GM21576 (cell line): ENCODE measurements around the gene VPS25.
"Not testable (repeated sequence)": the region's sequence is repeated elsewhere in the genome, so short reads cannot be mapped to it uniquely, and the experiment has no call there.

Experiments
- ATAC-seq: cut with Tn5 transposase; IDR thresholded peaks from one replicate; pipeline ENCODE4 v1.9.1; 2021; ENCODE audit warnings: mild to moderate bottlenecking, moderate library complexity; ENCODE audit not compliant: unreplicated experiment

Gene VPS25

DNA sequence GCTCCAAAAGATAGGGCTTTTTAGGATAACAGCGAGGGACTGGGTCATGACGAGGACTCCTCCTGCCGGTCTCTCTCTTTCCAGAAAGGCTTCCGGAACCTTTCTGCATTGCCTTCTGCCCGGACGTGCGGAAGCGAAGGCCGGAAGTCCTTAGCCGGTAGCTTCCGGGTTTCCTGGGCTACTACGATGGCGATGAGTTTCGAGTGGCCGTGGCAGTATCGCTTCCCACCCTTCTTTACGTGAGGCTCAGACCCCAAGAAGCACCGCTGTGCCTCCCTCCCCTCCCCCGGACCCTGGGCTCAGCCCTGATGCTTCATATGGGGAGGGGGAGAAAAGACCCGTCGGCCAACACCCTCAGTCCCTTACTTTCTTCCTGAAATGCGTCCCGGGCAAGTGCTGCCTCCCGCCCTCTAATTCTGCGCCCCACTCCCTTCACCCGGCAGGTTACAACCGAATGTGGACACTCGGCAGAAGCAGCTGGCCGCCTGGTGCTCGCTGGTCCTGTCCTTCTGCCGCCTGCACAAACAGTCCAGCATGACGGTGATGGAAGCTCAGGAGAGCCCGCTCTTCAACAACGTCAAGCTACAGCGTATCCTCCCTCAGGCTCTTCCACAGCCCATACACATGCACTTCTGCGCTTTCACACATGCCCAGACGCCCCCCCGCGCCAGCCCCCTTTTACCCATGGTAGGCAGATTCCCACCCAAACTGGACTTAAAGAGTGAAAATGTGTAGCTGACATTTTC is at the start of gene VPS25:
TSS of gene VPS25 (plus strand) at position 160 of the 746 bp plus-strand sequence. CDS start at position 187, 27 bp downstream.
- ATAC-seq, result no peak

DNA sequence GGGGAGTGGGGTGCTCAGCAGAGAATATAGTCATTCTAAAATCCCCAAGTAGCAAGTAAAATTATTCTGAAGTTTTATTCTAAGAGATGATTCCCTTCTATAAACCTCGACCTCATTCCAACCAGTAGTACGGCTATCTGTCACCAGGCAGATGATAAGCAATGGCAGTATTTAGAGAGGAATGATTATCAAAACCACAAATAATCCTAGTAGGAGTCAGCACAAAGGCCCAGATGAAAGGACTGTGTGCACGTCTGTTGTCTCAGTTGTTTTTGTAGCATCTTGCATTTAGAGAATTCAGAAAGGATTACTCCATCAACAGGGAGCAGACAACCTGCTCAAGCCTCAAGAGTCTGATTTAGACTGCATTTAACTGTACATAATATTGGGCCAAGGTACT is 49.6 kb upstream of the VPS25 start:
- no peak for ATAC-seq

DNA sequence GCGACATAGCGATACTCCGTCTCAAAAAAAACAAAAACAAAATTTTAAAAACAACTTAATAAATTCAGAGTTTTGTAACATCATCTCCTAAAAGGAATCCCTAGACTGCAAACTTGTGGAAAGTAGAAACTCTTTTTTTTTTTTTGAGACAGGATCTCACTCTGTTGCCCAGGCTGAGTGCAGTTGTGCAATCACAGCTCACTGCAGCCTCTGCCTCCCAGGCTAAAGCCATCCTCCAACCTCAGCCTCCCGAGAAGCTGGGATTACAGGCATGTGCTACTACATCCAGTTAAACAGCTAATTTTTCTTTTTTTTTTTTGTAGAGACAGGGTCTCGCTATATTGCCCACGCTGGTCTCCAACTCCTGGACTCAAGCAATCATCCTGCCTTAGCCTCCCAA is 48.1 kb upstream of the VPS25 start:
- no peak for ATAC-seq

DNA sequence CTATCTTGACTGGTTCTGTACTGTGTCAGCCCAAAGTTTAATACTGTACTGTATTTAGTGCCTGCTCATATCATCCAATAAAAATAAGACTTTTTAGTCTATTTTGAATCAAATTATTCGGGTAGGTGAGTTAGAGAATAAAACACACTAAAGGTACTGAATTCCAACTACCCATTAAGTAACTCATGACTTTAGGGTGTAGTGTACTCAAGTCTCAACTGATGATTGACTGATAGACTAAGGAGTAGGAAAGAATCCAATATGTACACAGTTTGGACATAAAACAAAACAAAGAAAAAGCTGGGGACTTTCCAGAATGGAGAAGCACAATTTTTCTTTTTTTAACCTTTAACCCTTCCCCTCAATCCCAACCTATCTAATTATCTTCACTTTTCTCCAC is 32.5 kb upstream of the VPS25 start:
- no peak for ATAC-seq

DNA sequence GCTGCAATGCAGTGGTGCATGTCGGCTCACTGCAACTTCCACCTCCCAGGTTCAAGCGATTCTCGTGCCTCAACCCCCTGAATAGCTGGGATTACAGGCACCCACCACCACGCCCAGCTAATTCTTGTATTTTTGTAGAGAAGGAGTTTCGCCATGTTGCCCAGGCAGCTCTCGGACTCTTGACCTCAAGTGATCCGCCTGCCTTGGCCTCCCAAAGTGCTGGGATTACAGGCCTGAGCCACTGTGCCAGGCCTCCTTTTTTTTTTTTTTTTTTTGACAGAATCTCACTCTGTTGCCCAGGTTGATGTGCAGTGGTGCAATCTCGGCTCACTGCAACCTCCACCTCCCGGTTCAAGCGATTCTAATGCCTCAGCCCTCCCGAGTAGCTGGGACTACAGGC is 30.3 kb upstream of the VPS25 start:
- not testable (repeated sequence) for ATAC-seq

DNA sequence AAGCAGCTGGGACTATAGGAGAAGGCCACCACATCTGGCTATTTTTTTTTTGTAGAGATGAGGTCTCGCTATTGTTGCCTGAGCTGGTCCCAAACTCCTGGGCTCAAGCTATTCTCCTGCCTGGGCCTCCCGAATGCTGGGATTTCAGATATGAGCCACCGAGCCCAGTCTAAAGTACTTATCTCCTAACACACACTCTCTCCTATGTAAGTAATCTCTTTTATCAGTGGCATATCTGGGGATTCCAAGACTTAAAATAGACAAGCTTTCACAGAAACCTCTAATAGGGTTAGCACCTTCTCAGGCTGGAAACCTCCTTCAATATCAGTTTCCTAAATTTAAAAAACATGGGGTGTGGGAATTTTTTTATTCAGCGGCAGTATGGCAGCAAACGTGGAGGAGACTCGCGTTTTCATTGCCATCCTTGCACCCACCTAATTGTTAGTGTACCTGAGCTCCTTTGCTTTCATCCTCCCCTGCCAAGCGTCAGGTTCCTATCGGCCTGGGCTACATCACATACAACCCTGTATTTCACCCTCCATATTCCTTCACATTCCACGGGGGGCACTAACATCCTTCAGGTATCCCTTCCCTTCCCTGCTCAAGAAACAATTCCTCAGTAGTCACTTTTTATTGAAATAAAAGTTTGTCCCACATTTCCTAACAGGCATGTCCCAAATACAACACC is 29.5 kb upstream of the VPS25 start:
- no peak for ATAC-seq

DNA sequence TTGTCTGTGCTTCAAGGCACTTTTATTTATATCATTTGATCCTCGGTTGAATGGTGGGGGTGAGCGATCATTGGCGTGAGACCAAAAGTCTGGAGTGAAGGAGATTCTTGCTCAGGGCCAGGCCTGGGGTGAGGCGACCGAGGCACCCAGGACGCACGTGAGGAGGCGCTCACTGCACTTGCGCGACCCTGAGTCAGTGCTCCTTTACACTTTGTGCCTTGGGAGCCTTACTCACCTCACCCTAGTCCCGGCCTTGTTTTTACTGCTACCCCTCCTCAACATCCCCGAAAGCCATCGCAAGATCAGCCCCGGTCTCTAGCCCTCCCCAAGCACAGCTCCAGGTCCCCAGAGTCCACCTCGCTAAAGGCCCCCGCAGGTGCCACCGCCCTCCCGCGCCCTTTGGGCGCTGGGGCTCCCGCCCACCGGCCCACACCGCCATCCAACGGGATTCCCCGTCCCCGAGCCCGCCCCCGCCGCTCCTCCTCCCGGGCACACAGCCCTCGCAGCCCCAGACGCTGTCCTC is 28.9 kb upstream of the VPS25 start:
- peak; percentile 37 for ATAC-seq

DNA sequence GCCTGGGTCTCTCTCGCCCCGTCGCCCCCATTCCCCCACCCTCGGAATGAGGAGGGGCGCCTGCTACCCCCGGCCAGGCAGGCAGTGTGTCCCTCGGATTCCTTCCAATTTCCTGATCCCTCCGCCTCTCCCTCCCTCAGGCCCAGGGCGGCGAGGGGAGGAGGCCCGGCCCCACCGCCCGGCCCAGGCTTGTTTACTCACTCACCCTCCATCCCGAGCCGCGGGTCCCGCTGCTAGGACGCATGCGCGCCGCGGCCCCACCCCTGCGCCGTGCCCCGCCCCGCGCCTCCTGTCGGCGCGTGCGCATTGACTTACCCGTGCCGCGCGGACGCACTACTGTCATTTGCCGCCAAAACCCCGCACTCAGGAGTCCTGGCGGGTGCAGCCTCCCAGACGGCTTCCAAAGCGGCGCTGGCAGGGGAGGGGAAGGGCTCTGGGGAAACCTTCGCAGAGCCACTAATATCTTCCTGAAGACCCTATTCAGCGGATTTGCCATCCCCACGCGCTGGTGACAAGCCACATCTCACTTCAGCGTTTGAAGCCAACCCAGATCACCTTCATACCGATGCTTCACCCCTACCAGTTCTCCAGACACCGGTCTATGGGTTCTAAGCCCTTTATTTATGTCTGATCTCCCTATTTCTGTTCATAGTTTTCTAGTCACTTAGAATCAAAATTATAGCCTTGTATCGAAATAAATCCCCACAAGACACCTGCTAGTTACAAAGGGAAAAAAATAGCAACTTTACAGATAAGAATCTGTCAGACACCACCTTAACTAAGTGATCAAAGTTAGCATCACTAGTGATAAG is 28.2 kb upstream of the VPS25 start, which contains the start of gene EZH1:
TSS of gene EZH1 (minus strand) at position 235 of the 812 bp plus-strand sequence. CDS start 16,099 bp downstream, outside the sequence.
- peak; percentile 71 for ATAC-seq

DNA sequence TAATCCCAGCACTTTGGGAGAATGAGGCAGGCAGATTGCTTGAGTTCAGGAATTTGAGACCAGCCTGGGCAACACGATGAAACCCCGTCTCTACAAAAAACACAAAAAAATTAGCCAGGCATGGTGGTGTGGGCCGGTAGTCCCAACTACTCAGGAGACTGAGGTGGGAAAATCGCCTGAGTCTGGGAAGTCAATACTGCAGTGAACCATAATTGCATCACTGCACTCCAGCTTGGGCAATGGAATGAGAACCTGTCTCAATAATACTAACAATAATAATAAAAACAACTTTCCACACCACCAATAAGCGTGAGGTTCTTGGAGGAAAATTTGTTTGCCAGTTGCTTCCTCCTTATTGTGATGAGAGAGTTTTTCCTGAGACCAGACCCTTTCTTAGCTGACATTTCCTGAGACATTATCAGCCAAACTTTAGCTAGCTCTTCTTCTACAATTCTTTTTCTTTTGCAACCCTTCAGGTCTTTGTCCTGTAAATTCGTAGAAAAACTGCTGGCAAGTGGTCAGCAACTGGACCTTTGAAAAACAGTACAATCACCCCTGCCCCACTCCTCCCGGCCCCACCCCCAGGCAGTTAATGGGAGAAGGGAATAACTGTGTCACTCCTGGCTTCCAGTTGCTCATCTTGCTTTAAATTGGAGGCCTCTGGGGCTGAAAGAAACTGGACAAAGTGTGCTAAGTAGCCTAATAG is 24.9 kb upstream of the VPS25 start:
- ATAC-seq, result no peak

DNA sequence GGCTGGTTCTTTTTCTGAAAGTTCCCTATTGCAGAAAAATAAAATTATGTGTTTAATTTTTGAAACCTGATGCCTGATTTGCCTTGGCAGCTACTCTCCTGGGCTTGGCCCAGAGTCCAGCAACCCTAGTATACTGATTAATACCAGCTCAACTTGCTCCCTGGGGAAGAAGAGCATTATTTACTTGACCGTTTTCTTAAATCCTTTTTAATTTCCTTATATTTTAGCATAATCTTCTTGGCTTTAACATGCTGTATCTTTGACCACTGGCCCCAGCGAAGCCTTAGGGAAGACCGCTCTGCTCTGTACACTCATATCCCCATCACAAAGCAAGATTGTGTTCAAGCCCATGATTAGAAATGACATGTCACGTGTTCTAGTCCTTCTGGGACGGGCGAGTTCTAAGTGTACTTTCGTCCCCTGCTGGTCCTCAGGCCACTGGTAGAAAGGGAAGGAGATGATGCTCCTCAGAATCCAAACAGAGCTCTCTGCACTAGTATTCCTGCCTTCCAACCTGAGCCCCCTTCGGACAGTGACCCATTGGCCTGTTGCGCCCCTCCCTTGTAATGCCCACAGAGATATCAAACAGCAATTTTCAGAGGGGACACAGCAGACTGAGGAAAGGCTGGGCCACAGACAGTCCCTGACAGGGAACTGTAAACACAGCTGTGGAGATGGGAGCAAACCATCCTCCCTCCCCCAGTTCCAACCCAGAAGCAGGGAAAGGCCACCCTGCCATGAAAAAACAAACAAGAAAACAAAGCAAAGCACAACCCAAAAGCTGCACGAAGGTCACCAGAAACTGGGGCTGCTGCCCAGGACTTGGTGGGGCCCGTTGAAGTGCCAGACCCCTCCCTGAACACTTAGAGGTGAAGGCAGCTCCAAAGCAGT is 24.1 kb upstream of the VPS25 start:
- ATAC-seq, result no peak

DNA sequence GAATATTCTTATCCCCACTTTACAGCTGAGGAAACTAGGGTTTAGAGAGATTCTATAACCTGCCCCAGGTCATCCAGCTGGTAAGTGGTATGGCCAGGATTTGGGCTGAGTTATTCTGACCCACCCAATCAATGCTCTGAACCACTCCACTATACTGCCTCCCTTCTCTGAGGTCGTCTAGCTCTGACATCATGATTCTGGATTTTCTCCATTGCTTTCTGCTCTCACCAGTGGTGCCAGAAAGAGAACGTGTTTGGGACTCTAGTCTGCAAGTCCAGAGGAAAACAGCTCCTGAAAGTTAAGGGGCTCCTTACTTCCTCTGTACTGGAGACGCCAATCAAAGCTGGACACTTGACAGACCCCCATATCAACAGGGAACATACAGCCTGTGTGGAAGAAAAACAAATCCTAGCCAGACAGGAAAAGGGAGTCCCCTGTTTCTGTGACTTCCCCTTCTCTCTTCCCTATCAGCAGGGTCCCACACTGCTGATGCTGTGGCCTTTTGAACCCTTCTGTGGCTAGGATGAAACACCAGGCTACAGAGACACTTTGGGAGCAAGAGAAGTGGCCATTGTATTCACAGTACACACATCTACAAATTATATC is 22.4 kb upstream of the VPS25 start:
- ATAC-seq, result no peak

DNA sequence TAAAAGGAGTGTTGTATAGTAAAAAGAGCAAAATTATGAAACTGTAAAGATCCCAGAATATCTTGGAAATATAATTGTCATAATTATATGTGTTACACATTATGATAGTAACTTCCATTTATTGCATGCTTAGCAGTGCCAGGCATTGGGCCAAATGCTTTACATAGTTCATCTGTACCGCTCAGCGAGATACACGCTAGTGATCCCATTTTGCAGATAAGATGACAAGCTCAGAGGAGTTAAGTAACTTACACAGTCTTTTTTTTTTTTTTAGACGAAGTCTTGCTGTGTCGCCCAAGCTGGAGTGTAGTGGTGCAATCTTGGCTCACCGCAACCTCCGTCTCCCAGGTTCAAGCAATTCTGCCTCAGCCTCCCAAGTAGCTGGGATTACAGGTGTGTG is 21.6 kb upstream of the VPS25 start:
- no peak for ATAC-seq

DNA sequence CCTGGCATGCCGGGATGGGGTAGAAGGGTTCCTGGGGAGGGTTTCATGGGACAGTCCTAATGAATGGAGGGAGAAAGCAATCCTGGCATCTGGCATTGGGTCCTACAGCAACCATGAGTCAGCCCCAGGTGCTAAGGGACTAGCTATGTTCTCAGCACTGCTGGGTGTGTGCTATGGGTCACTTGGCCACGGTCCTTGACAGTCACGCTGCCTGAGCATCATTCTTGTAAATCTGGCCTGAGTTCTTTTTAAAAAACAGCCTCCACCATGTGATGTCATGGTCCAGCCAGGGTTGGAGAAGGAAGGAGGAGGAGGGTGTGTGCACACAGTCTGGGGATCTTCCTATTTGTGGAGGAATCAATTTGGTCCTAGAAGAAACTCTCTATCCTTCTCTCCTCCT is 18.5 kb upstream of the VPS25 start:
- ATAC-seq, result no peak

DNA sequence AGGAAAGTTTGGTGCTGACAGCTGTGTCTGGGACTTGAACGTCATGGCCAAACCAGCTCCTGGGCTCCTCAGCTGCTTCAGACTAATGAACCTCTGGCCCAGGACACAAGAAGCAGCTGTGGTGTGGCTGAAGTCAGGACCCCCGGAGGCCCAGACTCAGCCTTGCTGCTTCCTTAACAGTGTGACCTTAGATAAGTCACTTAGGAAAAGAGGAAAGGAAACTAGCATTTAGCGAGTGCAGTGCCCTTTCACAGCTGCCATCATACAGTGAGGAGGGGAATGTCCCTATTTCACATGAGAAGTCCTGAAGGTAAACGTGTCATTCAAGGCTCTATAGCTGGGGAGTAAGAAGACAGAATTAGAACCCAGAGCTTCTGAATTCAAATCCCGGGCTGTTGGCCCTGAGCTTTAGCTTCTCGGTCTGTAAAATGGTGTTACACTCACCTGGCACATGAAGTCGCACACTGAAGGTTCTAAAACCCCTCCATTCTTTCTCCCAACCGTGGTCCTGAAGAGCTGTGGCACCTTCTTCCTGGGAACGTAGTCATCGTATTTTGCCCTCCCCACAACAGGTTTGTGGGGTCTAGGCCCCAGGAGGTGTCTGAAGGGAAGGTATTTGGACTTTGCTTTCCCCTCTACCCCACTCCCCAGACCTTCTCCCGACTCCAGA is 13.1 kb upstream of the VPS25 start:
- peak; percentile 83 for ATAC-seq

DNA sequence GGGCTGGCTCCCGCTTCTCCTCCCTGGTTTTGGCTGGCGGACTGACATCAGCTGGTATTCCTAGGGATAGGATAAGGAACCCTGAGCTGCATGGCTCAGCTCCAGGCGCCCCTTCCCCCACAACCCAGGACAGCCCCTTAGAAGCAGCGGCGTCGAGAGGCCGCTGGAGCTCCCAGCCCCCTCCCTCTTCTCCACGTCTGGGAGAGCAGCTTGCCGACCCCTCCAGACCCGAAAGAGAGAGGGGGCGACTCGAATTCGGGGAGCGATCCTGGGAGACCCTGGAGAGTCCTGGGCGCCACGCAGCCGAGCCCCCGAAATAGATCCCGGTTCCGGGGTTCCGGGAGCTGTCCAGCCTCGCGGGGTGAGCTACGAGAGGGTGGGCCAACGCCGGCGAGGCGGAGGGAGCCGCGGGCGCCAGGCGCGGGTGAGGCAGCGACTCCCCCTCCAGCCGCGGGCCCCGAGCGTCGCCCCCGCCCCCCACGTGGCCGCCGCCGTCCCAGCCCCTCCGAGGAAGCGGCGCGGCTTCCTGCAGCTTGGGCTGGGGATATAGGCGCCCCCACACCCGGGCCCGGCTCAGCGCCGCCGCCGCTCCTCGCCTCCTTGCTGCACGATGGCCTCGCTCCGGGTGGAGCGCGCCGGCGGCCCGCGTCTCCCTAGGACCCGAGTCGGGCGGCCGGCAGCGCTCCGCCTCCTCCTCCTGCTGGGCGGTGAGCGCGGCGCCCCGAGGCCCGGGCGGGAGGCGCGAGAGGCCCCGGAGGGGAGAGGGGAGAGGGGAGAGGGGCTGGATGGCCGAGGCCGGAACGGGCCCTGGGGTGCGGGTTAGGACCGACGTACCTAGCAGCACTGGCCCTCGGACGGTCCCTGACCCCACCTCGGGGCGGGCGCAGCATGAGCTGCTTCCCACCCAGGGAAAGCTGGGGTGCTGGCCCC is 12.3 kb upstream of the VPS25 start, which contains the start of gene RAMP2:
TSS of gene RAMP2 (plus strand) at position 576 of the 930 bp plus-strand sequence. CDS start at position 611, 35 bp downstream.
- no peak for ATAC-seq

DNA sequence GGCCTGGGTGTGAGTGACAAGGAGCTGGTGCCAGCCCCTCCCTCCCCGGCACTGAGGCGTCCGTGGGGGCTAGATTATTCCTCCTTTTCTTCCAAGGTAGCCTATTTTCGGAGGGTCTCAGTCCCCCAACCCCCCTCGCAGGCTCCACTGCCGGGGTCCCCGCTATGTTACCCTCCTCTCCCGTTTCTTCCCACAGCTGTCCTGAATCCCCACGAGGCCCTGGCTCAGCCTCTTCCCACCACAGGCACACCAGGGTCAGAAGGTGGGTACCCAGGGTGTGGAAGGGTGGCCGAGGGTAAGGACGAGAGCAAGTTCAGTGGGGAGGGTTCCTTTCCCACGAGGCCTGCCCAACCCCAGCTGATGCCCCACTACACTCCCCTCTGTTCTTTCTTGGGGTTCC is 11.6 kb upstream of the VPS25 start:
- no peak for ATAC-seq

DNA sequence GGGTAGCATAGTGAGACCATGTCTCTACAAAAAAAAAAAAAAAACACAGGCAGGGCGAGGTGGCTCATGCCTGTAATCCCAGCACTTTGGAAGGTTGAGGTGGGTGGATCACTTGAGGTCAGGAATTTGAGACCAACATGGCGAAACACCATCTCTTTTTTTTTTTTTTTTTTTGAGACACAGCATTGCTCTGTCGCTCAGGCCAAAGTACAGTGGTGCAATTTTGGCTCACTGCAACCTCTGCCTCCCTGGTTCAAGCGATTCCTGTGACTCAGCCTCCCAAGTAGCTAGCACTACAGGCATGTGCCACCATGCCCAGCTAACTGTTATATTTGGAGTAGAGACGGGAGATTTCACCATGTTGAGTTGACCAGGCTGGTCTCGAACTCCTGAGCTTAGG is 7.1 kb upstream of the VPS25 start:
- no peak for ATAC-seq

DNA sequence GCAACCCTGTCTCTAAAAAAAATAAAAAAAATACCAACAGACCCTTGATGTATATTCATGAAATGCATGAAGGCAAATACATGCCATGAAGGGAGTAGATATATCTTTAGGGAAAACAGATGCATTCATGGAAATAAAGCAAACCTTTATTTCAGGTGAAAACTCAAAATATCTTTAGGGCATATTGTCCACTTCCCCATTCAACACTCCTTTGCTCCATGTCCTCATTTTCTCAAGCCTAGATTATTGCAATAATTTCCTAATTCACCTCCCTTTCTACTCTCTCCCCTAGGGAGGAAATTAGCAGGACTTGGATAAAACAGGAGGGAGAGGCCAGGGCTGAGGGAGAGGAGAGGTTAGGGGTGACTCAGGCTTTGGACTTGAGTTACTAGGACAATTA is 5.7 kb upstream of the VPS25 start:
- no peak for ATAC-seq
